ENCODE data around the gene PROSER3. TPM values are rescaled to one million over a fixed set of nuclear protein-coding genes. Genes with fewer than 3 reads are reported as not detected.

Gene PROSER3
- total and polyA plus RNA-seq, 2 of the 13 experiments (the other 11 are each of a cell fraction or from before 2014, with no cell fraction given) = 5.1 to 5.7 TPM

DNA sequence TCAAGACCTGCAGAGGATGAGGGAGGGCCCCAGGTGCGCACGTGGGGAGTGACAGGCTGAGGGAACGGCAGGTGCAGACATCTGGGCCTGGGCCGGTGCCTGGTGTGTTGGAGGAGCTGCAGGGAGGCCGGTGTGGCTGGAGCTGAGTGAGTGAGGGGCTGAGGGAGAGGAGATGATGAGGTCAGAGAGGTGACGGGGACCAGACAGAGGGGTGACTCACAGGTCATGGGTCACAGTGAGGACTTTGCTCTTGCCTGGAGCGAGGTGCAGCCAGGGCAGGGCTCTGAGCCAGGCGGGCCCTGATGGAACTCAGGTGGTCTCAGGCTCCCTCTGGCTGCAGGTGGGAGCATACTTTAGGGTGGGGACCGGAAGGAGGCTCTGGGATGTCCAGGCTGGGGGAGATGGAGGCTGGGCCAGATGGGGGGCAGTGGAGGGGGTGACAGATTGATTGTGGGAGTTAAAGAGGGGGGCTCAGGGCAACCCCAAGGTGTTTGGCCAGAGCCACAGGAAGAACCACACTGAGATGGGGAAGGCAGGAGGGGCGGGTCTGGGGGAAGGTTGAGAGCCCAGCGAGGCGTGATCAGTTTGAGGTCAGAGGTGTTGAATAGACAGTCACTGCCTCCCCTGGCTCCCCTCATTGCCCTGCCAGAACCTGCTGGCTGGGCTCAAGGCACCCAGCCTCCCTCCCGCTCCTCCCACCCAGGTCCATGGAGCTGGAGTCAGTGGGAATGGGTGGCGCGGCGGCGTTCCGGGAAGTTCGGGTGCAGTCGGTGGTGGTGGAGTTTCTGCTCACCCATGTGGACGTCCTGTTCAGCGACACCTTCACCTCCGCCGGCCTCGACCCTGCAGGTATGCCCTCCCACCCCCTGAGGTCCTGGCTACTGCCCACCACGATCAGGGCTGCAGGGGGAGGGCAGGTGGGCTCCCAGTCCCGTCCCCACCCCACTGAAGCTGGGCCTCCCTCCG lies 25.8 kb downstream of the PROSER3 start (continued):
- TF ChIP-seq FOXA3 (CRISPR knock-in tag; IDR thresholded peaks at IDR 0.05) (no peak), GABPB1 (CRISPR knock-in tag; IDR thresholded peaks at IDR 0.05) (peak; percentile 44; the same call in 1 of the 2 replicates), EED (CRISPR knock-in tag; IDR thresholded peaks at IDR 0.05) (no peak), PITX1 (CRISPR knock-in tag; IDR thresholded peaks at IDR 0.05) (no peak), ZNF570 (CRISPR knock-in tag; IDR thresholded peaks at IDR 0.05; ENCODE audit: borderline replicate concordance) (no peak), TRIM24 (CRISPR knock-in tag; IDR thresholded peaks at IDR 0.05) (no peak), SAP130 (CRISPR knock-in tag; IDR thresholded peaks at IDR 0.05; ENCODE audit: low read depth) (peak; percentile 40; the same call in 1 of the 2 replicates), ZFX (CRISPR knock-in tag; IDR thresholded peaks at IDR 0.05; ENCODE audit: low read depth) (no peak), ZNF550 (CRISPR knock-in tag; IDR thresholded peaks at IDR 0.05; ENCODE audit: borderline replicate concordance) (no peak), HDAC1 (CRISPR knock-in tag; IDR thresholded peaks at IDR 0.05) (0 out of 2 replicates have a peak, but pooled peaks have one; percentile 36), PAXIP1 (CRISPR knock-in tag; conservative IDR thresholded peaks at IDR 0.05) (peak; percentile 38; the same call in 1 of the 2 replicates), ATF6 (CRISPR knock-in tag; conservative IDR thresholded peaks at IDR 0.05) (no peak), MTA1 (CRISPR knock-in tag; IDR thresholded peaks at IDR 0.05; ENCODE audit: borderline replicate concordance) (0 out of 2 replicates have a peak, but pooled peaks have one; percentile 35), RAD51 (IDR thresholded peaks at IDR 0.05; ENCODE audit: borderline replicate concordance) (no peak), MTF2 (CRISPR knock-in tag; IDR thresholded peaks at IDR 0.05; ENCODE audit: borderline replicate concordance) (no peak)
- TF ChIP-seq, protein P1, sequence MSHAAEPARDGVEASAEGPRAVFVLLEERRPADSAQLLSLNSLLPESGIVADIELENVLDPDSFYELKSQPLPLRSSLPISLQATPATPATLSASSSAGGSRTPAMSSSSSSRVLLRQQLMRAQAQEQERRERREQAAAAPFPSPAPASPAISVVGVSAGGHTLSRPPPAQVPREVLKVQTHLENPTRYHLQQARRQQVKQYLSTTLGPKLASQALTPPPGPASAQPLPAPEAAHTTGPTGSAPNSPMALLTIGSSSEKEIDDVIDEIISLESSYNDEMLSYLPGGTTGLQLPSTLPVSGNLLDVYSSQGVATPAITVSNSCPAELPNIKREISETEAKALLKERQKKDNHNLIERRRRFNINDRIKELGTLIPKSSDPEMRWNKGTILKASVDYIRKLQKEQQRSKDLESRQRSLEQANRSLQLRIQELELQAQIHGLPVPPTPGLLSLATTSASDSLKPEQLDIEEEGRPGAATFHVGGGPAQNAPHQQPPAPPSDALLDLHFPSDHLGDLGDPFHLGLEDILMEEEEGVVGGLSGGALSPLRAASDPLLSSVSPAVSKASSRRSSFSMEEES (CRISPR knock-in tag; IDR thresholded peaks at IDR 0.05) = no peak
- TF ChIP-seq, protein P2, sequence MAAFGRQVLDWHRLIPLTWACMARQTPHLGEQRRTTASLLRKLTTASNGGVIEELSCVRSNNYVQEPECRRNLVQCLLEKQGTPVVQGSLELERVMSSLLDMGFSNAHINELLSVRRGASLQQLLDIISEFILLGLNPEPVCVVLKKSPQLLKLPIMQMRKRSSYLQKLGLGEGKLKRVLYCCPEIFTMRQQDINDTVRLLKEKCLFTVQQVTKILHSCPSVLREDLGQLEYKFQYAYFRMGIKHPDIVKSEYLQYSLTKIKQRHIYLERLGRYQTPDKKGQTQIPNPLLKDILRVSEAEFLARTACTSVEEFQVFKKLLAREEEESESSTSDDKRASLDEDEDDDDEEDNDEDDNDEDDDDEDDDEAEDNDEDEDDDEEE (CRISPR knock-in tag; IDR thresholded peaks at IDR 0.05) = no peak

Measured in HepG2 (cell line).